ENCODE data around the gene MAPKBP1.

Gene MAPKBP1

GRCh38 chr15:41746802-41747201 is 27.5 kb upstream of the MAPKBP1 start:
- no peak overlapping the region for H3K4me3 ChIP-seq (ENCODE audit: low read depth, low read length)
- TF ChIP-seq CTCF (IDR thresholded peaks at IDR 0.05; ENCODE audit: control insufficient read depth, extremely low read depth, insufficient read depth): no peak
- no peak for DNase-seq (ENCODE audit: low read depth)

GRCh38 chr15:41756198-41756597 is 18.1 kb upstream of the MAPKBP1 start:
- no peak overlapping the region for H3K4me3 ChIP-seq (ENCODE audit: low read depth, low read length)
- DNase-seq (ENCODE audit: low read depth): no peak
- TF ChIP-seq CTCF (IDR thresholded peaks at IDR 0.05; ENCODE audit: control insufficient read depth, extremely low read depth, insufficient read depth): no peak

GRCh38 chr15:41772720-41773331 is 1.5 kb upstream of the MAPKBP1 start:
- peak; percentile 58 for TF ChIP-seq CTCF (IDR thresholded peaks at IDR 0.05; ENCODE audit: control insufficient read depth, extremely low read depth, insufficient read depth)
- DNase-seq (ENCODE audit: low read depth): peak; percentile 28
- no peak overlapping the region for H3K4me3 ChIP-seq (ENCODE audit: low read depth, low read length)

GRCh38 chr15:41773332-41773728 is 954 bp upstream of the MAPKBP1 start:
- TF ChIP-seq CTCF (IDR thresholded peaks at IDR 0.05; ENCODE audit: control insufficient read depth, extremely low read depth, insufficient read depth): no peak
- no peak overlapping the region; the same call in 1 of the 2 replicates for H3K4me3 ChIP-seq (ENCODE audit: low read depth, low read length)
- no peak for DNase-seq (ENCODE audit: low read depth)

GRCh38 chr15:41773729-41774061 is 589 bp upstream of the MAPKBP1 start:
- DNase-seq (ENCODE audit: low read depth): no peak

GRCh38 chr15:41774882-41775417 is 666 bp downstream of the MAPKBP1 start:
- no peak for TF ChIP-seq CTCF (IDR thresholded peaks at IDR 0.05; ENCODE audit: control insufficient read depth, extremely low read depth, insufficient read depth)
- H3K4me3 ChIP-seq (ENCODE audit: low read depth, low read length): peak overlapping the region; percentile 84
- no peak for DNase-seq (ENCODE audit: low read depth)

More at GRCh38 chr15:41773729-41774061, 589 bp upstream of the MAPKBP1 start:
- TF ChIP-seq CTCF (IDR thresholded peaks at IDR 0.05; ENCODE audit: control insufficient read depth, extremely low read depth, insufficient read depth): no peak
- peak overlapping the region; percentile 84 for H3K4me3 ChIP-seq (ENCODE audit: low read depth, low read length)

- TF ChIP-seq CTCF (IDR thresholded peaks at IDR 0.05; ENCODE audit: control insufficient read depth, extremely low read depth, insufficient read depth): no peak
- H3K4me3 ChIP-seq (ENCODE audit: low read depth, low read length): peak overlapping the region; percentile 84
- no peak for DNase-seq (ENCODE audit: low read depth)
Observed at GRCh38 chr15:41775651-41776050, 1.4 kb downstream of the MAPKBP1 start.

Data from LNCaP clone FGC (cell line).